NCI-H446 (cell line): ENCODE measurements around the gene LCK.
"Not testable (repeated sequence)": the region's sequence is repeated elsewhere in the genome, so short reads cannot be mapped to it uniquely, and the experiment has no call there.

Experiments
- DNase-seq, 2 experiments: peaks; one replicate each; lab custom pipeline; 2025; lab: John Stamatoyannopoulos, UW

Gene LCK

GRCh38 chr1:32240140-32240951 lies 10.7 kb upstream of the LCK start:
- no peak for DNase-seq

GRCh38 chr1:32241001-32241763 lies 9.9 kb upstream of the LCK start:
- no peak for DNase-seq

GRCh38 chr1:32242341-32242851 lies 8.7 kb upstream of the LCK start:
- no peak for DNase-seq

- no peak for DNase-seq
Measured at GRCh38 chr1:32246888-32247273, 4.2 kb upstream of the LCK start, which contains the start of gene FAM167B. Gene FAM167B (plus strand): TSS chr1:32247222. CDS start chr1:32247422, 200 bp downstream.

GRCh38 chr1:32247452-32247851 lies 3.6 kb upstream of the LCK start:
- no peak for DNase-seq

GRCh38 chr1:32247983-32248889 lies 2.8 kb upstream of the LCK start:
- no peak for DNase-seq

GRCh38 chr1:32249831-32250525 lies 1.1 kb upstream of the LCK start:
- no peak for DNase-seq

GRCh38 chr1:32255072-32256071 lies 4.3 kb downstream of the LCK start:
- no peak for DNase-seq

GRCh38 chr1:32256473-32257226 lies 5.6 kb downstream of the LCK start:
- DNase-seq, result no peak

GRCh38 chr1:32257227-32257508 lies 6.1 kb downstream of the LCK start:
- no peak for DNase-seq

GRCh38 chr1:32263236-32263593 lies 12.2 kb downstream of the LCK start:
- not testable (repeated sequence) for DNase-seq

- DNase-seq, result no peak
Measured at GRCh38 chr1:32263744-32264143, 12.7 kb downstream of the LCK start.

GRCh38 chr1:32265846-32266245 lies 14.8 kb downstream of the LCK start:
- DNase-seq, result no peak

GRCh38 chr1:32266921-32267591 lies 16.0 kb downstream of the LCK start:
- no peak for DNase-seq

- no peak for DNase-seq
Measured at GRCh38 chr1:32269744-32270143, 18.7 kb downstream of the LCK start.

GRCh38 chr1:32272557-32273390 lies 21.7 kb downstream of the LCK start:
- DNase-seq, result no peak

GRCh38 chr1:32273391-32274208 lies 22.5 kb downstream of the LCK start:
- no peak for DNase-seq
